GM21423 (cell line): ENCODE data around the gene TGM6.

Source experiments
- ATAC-seq: cut with Tn5 transposase; IDR thresholded peaks from one replicate; pipeline ENCODE4 v1.9.1; 2021; ENCODE audit warnings: mild to moderate bottlenecking, moderate library complexity; ENCODE audit not compliant: unreplicated experiment

The TGM6 gene

DNA sequence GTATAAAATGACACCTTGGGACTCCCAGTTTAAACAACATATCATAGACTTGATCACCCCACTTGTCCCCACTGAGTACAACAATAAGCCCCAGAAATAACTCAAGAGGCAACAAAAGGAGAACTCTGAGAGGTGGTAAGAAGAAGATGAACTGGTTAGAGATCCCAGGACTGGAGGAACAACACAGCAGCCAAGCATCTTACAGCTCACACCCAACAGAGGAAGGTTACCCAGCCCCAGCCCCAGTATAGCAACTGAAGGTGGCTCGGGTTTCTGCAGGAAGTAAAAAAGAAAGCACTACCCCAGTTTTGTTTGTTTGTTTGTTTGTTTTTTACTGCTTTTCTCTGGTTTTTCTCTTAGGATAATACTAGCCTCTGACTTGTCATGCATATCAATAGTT, 17.1 kb upstream of the TGM6 start:
- no peak for ATAC-seq

DNA sequence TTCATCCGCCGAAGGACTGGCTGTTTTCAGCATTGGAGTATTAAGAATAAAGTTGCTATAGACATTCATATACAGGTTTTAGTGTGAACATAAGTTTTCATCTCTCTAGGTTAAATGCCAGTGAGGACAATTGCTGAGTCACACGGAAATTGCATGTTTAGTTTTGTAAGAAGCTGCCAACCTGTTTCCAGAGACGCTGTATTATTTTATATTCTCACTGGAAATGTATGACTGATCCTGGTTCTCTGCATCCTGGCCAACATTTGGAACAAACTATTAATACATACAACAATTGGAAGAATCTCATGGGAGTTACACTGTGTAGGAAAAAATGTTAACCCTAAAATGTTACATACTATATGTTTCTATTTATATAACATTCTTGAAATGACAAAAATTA, 16.7 kb upstream of the TGM6 start:
- ATAC-seq, result no peak

DNA sequence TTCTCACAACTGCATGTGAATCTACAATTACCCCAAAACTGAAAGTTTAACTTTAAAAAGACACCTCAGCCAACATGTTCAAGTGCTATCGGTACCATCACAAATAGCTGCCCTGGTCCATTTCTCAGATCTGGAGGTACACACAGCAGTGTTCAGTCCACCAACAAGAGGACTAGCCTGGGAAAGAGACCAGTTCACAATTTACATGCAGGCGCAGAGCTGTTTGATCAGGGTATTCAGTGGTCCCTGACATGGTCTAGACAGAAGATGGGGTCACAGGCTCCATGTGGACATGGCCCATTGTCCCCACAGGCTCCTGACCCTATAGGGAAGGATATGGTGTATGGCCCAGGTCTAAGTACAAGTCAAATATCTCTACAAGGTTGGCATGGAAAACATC, 15.6 kb upstream of the TGM6 start:
- no peak for ATAC-seq

DNA sequence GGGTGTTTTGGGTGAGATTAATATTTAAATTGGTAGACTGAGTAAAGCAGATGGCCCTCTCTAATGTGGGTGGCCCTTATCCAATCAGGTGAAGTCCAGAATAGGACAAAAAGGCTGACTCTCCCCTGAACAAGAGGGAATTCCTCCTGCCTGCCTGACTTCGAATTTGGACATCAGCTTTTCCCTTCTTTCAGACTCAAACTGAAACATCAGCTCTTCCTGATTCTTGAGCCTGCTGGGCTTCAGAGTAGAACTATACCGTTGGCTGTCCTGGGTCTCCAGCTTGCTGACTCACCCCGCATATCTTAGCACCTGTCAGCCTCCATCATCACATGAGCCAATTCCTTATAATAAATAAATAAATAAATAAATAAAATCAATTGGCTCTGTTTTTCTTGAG, 15.0 kb upstream of the TGM6 start:
- no peak for ATAC-seq

DNA sequence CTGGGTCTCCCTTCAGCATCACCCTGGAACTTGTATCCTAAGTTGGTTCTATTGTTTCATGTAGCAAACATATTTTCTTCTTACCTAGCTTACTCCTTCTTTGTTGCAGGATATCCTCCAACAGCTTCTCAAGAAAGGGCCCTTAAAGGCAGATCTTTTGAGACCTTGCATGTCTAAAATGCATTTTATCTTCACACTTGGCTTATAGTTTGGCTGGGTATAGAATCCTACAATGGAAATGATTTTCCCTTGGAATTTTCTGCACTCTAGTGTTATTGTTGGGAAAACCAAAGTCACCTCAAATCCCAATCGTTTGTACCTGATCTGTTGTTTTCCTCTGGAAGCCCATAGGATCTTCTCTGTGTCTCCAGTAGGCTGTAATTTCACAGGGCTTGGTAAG, 12.1 kb upstream of the TGM6 start:
- ATAC-seq, result no peak

- no peak for ATAC-seq
Measured at GRCh38 chr20:2373098-2373497, 7.6 kb upstream of the TGM6 start.

GRCh38 chr20:2374346-2375125, 6.2 kb upstream of the TGM6 start:
- no peak for ATAC-seq

- ATAC-seq, result no peak
Measured at GRCh38 chr20:2378893-2379292, 1.8 kb upstream of the TGM6 start.

- no peak for ATAC-seq
Measured at GRCh38 chr20:2379511-2380229, 1.0 kb upstream of the TGM6 start.

DNA sequence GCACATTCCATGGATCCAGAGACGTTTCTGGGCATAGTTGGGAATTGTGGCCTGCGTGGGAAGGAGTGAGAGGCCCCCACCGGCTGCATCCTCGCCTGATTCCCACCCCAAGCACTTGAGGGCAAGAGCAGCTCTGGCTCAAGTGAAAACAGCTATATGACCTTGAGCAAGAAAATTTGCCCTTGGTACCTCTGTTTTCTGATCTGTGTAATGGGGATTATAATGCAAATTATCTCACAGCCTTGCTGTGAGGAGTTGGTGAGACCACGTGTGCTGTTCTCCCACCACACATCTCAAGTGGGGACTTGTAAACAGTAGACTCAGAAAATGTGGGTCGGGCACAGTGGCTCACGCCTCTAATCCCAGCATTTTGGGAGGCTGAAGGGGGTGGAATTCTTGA, 602 bp downstream of the TGM6 start:
- no peak for ATAC-seq

DNA sequence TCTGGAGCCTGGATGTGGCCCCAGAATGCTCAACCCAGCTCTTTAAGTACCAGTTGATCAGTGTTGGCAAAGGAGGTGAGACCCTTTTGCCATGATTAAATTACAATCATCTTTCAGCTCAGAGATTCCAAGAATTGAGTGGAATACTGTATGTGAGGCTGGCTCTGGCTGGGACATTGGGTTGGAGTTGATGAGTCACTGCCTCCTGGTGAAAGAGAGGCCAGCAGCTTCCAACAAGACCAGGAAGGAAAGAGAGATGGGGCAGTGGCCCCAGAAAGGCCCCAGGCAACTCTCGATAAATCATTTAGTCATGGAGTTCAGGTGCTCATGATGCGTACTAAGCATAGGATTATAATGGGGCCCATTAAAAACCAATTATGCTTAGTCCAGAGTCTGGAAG, 2.1 kb downstream of the TGM6 start:
- no peak for ATAC-seq

- ATAC-seq, result no peak
Measured at GRCh38 chr20:2385026-2385425, 4.3 kb downstream of the TGM6 start.

DNA sequence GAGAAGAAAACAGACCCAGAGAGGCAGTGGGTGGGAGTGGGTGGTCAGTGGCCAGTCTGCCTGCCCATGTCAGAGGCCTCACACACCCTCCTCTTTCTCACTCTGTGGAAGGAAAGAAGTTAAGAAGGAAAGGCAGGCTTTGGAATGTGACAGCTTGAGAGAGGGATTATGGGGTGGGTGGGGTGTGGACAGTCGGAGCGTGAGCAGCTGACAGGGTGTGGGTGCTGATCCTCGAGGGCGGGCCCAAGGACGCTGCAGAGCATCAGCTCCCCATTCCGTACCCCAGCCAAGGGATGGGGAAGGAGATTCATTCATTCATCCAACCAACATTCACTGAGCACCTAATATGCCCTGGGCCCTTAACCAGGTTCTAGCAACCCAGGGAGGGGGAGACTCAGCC, 4.8 kb downstream of the TGM6 start:
- ATAC-seq, result no peak

- ATAC-seq, result no peak
Measured at GRCh38 chr20:2386516-2387179, 5.9 kb downstream of the TGM6 start.

DNA sequence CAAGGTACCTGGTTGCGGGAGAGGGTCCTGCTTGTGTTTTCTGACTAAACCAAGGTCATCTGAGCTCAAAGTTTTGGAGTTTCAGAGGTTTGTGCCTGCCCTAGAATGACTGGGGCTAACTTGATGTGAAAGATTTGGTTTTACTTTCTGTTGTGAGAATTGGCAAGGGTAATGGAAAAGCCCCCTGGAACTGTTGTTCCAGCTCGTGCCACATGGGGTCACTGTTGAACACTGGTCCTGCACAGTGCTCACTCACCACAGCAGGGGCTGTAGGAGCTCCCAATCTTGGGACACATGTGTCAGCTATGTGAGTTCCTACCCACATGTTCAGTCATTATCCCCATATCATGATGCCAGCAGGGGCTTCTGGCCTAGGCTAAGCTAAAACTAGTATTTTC, 6.5 kb downstream of the TGM6 start:
- ATAC-seq, result no peak

- no peak for ATAC-seq
Measured at GRCh38 chr20:2387580-2387979, 6.9 kb downstream of the TGM6 start.

DNA sequence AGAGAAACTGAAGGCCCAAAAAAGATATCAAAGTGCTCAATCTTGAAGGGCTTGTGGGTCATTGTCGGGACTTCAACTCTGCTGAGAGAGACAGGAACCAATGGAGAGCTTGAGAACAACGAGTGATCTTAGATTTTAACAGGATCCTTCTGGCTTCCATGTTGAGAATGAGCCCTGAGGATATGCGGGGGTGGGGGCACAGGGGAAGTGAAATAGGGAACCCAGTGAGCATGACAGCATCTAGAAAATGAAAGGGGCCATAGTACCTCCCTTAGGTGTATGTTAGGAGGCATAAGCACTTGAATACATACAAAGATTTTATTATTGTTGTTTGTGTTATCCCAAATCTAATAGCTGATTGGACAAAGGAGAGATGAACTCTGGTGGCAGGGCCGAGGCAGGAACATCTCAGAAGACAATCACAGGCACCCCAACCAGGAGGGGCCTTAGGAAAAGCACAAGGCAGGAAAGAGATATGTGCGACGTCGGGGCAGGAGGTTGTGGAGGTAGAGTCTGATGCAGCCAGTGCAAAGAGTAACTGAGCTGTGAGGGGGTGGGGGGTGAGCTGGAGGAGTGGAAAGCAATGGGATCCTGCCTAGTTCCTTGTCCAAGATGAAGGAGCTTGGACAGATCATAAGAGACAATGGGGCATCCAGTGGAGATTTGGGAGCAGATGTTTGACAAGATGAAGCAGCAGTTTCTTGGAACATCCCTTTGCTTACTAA, 10.4 kb downstream of the TGM6 start:
- ATAC-seq, result no peak

GRCh38 chr20:2394411-2395055, 13.8 kb downstream of the TGM6 start:
- no peak for ATAC-seq

GRCh38 chr20:2395136-2395535, 14.4 kb downstream of the TGM6 start:
- no peak for ATAC-seq

DNA sequence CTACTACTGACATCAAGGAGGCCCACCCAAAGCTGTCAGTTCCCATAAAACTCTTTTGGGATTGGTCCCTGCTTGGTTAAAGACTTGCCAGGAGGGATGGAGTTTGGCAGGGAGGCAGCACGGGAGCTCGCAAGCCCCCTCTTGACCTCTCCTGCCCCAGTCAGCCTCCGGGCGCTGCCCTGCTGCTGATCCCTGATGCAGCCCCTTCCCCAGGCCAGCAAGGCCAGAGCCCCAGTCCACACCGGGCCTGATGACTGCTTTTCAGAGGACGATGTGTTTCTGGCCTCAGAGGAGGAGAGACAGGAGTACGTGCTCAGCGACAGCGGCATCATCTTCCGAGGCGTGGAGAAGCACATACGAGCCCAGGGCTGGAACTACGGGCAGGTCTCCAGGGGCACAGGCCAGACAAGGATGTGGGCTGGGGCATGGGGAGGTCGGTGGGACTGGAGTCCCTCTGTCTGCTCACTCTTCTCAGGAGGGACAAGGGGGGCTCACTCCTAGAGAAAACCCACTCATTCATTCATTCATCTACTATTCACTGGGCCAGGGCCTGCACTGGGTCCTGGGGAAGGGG, 15.6 kb downstream of the TGM6 start:
- no peak for ATAC-seq

- no peak for ATAC-seq
Measured at GRCh38 chr20:2397091-2397490, 16.4 kb downstream of the TGM6 start.
